ENCODE results near the gene USH2A. TPM values are rescaled to one million over a fixed set of nuclear protein-coding genes. Genes with fewer than 3 reads are reported as not detected.
A peak's percentile ranks its signal among the peaks of the same experiment; 100 is the strongest.

Gene USH2A
- total RNA-seq, 1 donor from 2014 or later: not detected

GRCh38 chr1:215607412-215607811, 815.8 kb downstream of the USH2A start:
- intact Hi-C loops (cut with DNase I): loop anchor here (5.0 kb wide), 1 partner anchor 40 kb away; the partner anchor contains the start of gene KCTD3
- Histone ChIP-seq H3K27ac (no peak overlapping the region), H3K4me3 (no peak overlapping the region), H3K36me3 (peaks cover 0 to 7% of the 10 kb centered on the region in 2 donors), H3K27me3 (no peaks in the 10 kb centered on the region), H3K4me1 (peaks cover 3 to 4% of the 10 kb centered on the region in 2 donors), H3K9me3 (no peaks in the 10 kb centered on the region)
- no peak for TF ChIP-seq CTCF (IDR thresholded peaks at IDR 0.05)
- DNase-seq (ENCODE audit: low spot score in 2 of 2): no peak

DNA sequence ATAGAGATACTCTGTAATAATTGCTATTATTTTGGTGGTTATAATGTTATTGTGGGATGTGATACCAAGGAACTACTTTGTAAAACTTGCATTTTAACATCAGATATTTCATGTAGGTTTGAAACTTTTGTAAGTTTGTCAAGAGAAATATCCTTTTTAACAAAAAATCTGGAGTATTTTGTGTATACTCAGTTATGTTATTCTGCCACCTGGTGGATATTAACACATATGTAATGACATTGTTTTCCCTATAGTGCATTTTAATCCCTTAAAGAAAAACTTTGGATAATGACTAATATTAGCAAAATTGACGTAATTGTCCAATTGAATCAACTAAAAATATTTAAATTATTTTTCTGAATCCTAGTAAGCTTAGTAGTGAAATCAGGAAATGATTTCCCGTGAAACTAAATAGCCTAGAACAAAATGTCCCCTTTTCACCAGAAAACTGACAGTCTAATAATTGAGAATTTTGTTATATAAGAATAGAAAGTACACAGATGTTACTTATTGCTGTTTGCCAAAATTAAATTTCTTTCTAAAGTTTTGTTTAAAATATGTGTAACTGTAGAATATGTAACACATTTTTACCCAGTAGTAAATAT, 816.6 kb downstream of the USH2A start:
- Histone ChIP-seq H3K27ac (no peak overlapping the region), H3K4me1 (peaks cover 0 to 3% of the 10 kb centered on the region in 2 donors), H3K36me3 (peaks cover under 1 to 7% of the 10 kb centered on the region in 2 donors), H3K4me3 (no peak overlapping the region), H3K27me3 (no peaks in the 10 kb centered on the region), H3K9me3 (no peaks in the 10 kb centered on the region)
- no peak for DNase-seq (ENCODE audit: low spot score in 2 of 2)
- peak in 2 of 3 experiments; percentile 35 to 39 for TF ChIP-seq CTCF (IDR thresholded peaks at IDR 0.05)
- intact Hi-C loops (cut with DNase I): loop anchor here (5.0 kb wide), 1 partner anchor 39 kb away; the partner anchor contains the start of gene KCTD3

DNA sequence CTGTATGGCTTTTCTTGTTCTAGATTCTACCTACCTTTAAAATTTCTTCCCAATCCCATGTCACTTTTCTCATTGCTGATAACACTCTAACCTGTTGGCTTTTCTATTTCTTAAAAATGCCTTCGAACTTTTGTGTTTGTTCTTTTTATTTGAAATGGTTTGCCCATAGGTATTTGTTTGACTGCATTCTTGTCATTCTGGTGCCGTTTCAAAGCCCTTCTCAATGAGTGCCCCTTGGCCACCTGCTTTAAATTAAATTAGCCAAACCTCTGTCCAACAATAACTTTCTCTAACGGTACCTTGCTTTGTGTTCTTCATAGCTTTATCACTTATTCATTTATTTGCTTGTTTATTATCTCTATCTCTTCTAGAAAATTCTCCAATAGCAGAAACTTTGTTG, 817.2 kb downstream of the USH2A start:
- DNase-seq (ENCODE audit: low spot score in 2 of 2): no peak
- TF ChIP-seq CTCF (IDR thresholded peaks at IDR 0.05): no peak
- peaks cover 0 to 3% of the 10 kb centered on the region in 2 donors for H3K4me1 ChIP-seq
- no peak overlapping the region for H3K27ac ChIP-seq
- H3K9me3 ChIP-seq: no peaks in the 10 kb centered on the region
- intact Hi-C loops (cut with DNase I): loop anchor here (5.0 kb wide), 1 partner anchor 39 kb away; the partner anchor contains the start of gene KCTD3
- no peak overlapping the region for H3K4me3 ChIP-seq
- H3K27me3 ChIP-seq: no peaks in the 10 kb centered on the region
- H3K36me3 ChIP-seq: peaks cover 6 to 7% of the 10 kb centered on the region in 2 donors

GRCh38 chr1:215605011-215605621, 818.1 kb downstream of the USH2A start:
- TF ChIP-seq CTCF (IDR thresholded peaks at IDR 0.05): no peak
- Histone ChIP-seq H3K27me3 (no peaks in the 10 kb centered on the region), H3K27ac (no peak overlapping the region), H3K9me3 (no peaks in the 10 kb centered on the region), H3K36me3 (peaks cover 7 to 14% of the 10 kb centered on the region in 2 donors), H3K4me1 (peaks cover 0 to 3% of the 10 kb centered on the region in 2 donors), H3K4me3 (no peak overlapping the region)
- intact Hi-C loops (cut with DNase I): loop anchor here (5.0 kb wide), 1 partner anchor 38 kb away; the partner anchor contains the start of gene KCTD3
- DNase-seq (ENCODE audit: low spot score in 2 of 2): no peak

DNA sequence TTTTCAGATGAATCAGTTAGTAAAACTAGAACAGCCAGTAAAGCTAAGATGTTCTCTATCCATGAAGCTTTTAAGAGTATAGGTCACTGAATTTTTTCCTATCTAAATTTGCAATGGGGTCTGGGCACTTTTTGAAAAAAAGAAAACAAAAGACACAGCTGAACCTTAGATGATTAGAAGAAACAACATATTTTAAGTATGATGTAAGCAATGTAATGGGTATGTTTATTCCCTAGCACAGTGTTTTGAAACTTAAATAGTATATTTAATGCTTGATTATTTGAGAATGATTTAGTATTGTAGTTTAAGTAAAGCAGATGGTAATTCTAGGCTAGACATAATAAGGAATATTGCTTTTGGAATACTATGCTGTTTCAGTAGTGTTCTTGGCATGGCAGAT, 819.9 kb downstream of the USH2A start:
- H3K9me3 ChIP-seq: no peaks in the 10 kb centered on the region
- H3K4me3 ChIP-seq: no peak overlapping the region
- H3K4me1 ChIP-seq: peaks cover 0 to 3% of the 10 kb centered on the region in 2 donors
- H3K36me3 ChIP-seq: peaks cover 4 to 15% of the 10 kb centered on the region in 2 donors
- no peak overlapping the region for H3K27ac ChIP-seq
- intact Hi-C loops (cut with DNase I): no loop called here
- DNase-seq (ENCODE audit: low spot score in 2 of 2): no peak
- TF ChIP-seq CTCF (IDR thresholded peaks at IDR 0.05): no peak
- no peaks in the 10 kb centered on the region for H3K27me3 ChIP-seq

Data from ascending aorta (tissue), 2 donors.